ENCODE data around the gene MCC.

DNA sequence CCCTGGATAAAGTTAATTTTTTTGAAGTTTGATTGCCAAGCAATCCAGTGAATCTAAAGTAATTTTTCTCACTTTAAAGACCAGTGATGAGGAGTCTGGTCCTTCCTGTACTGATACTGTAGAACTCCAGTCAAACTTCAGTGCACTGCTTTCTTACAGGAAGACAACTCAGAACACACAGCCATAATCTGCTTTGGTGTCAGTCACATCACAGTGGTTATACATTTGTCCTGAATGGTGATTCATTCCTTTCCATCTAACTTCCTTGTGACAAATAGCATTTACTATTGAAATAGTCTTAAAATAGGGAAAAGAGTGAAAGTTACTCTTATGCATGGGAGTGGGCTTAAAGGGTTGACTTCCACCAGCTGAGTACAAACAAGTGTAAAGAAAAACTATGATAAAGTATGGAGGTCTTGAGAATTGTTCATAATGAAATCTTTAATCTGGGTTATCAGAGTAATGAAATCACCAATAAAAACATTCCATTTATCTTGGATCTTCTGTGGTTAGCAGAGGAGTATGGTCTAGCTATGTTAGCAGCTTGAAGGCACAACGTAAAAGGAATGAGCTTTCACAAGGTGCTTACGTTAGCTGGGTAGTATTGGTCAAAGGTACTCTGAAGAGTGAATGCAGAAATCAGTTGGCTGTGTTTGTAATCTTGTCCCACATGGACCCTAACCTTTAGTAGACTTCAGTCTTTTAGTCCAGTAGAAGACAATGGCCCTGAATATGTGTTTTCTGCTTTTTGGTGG is 470.2 kb downstream of the MCC start:
- TF ChIP-seq TCF12 (IDR thresholded peaks at IDR 0.05; ENCODE audit: low read depth) (no peak), CREB1 (IDR thresholded peaks at IDR 0.05; ENCODE audit: low read depth) (no peak), TEAD4 (IDR thresholded peaks at IDR 0.05) (no peak), EGR1 (IDR thresholded peaks at IDR 0.05) (no peak), EP300 (IDR thresholded peaks at IDR 0.05; ENCODE audit: borderline replicate concordance) (no peak)
- TF ChIP-seq, protein P1, sequence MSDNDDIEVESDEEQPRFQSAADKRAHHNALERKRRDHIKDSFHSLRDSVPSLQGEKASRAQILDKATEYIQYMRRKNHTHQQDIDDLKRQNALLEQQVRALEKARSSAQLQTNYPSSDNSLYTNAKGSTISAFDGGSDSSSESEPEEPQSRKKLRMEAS (IDR thresholded peaks at IDR 0.05): no peak

Data from Ishikawa (cell line).